CD4-positive, alpha-beta T cell (primary cell): ENCODE data around the gene CLTRN. TPM values are rescaled to one million over a fixed set of nuclear protein-coding genes. Genes with fewer than 3 reads are reported as not detected.

Source experiments
- ATAC-seq: fragments of 200-7000 bp; cut with Tn5 transposase; one replicate; pipeline ENCODE4 v1.10.0; 2022; ENCODE audit warnings: mild to moderate bottlenecking; ENCODE audit not compliant: poor library complexity
- CTCF ChIA-PET: fragments of 350-600 bp; sonication (Branson Sonifier 250); formaldehyde crosslinking; loops from one replicate; lab custom pipeline; 2021; ENCODE audit warnings: antibody characterized with exemption, inconsistent platforms; lab: Charles Lee
- POLR2A ChIA-PET: fragments of 350-600 bp; sonication (Branson Sonifier 250); formaldehyde crosslinking; loops from one replicate; lab custom pipeline; 2021; ENCODE audit warnings: antibody characterized with exemption, inconsistent platforms; lab: Charles Lee
- DNase-seq, 14 experiments: peaks; one replicate each; pipeline ENCODE4 v3.0.0-alpha.2; 2013 to 2020; ENCODE audit warnings: mixed read lengths in 2 of 14
- H3K27ac ChIP-seq, 2 donors: one replicate each; pipeline versions ENCODE4 v1.5.1 to v1.7.0; 2013; ENCODE audit warnings: low read length in 2 of 2, low read depth in 1 of 2, mild to moderate bottlenecking in 1 of 2
- H3K27me3 ChIP-seq, 2 experiments: 1 replicate in 1 of 2; 2 replicates in 1 of 2; pipeline versions ENCODE4 v1.6.1 to v1.7.0; 2013; ENCODE audit warnings: low read length in 2 of 2, control low read depth in 1 of 2, mild to moderate bottlenecking in 1 of 2, moderate library complexity in 1 of 2; ENCODE audit not compliant: insufficient read depth in 2 of 2, control insufficient read depth in 1 of 2
- H3K36me3 ChIP-seq: one replicate; pipeline ENCODE4 v1.6.1; 2013; ENCODE audit warnings: low read length, control low read depth; ENCODE audit not compliant: insufficient read depth
- H3K4me1 ChIP-seq: one replicate; pipeline ENCODE4 v1.6.1; 2013; ENCODE audit warnings: low read length, control low read depth; ENCODE audit not compliant: insufficient read depth
- H3K4me3 ChIP-seq: one replicate; pipeline ENCODE4 v1.5.1; 2013; ENCODE audit warnings: mild to moderate bottlenecking, low read length, moderate library complexity
- H3K9me3 ChIP-seq, 2 experiments: 1 replicate in 1 of 2; 2 replicates in 1 of 2; pipeline versions ENCODE4 v1.6.1 to v1.7.0; 2013; ENCODE audit warnings: low read length in 2 of 2, mild to moderate bottlenecking in 2 of 2, control low read depth in 1 of 2, moderate library complexity in 1 of 2; ENCODE audit not compliant: control insufficient read depth in 1 of 2, insufficient read depth in 1 of 2
- H3K27ac Mint-ChIP-seq: one replicate; pipeline ENCODE4 v1.8.0; 2020; ENCODE audit warnings: mixed read lengths
- H3K27me3 Mint-ChIP-seq: one replicate; pipeline ENCODE4 v1.8.0; 2021; ENCODE audit warnings: mixed read lengths
- H3K36me3 Mint-ChIP-seq: one replicate; pipeline ENCODE4 v1.8.0; 2021; ENCODE audit warnings: low read depth, mixed read lengths
- H3K4me1 Mint-ChIP-seq: one replicate; pipeline ENCODE4 v1.8.0; 2021; ENCODE audit warnings: low read depth, mixed read lengths
- H3K4me3 Mint-ChIP-seq: one replicate; pipeline ENCODE4 v1.8.0; 2020; ENCODE audit warnings: mild to moderate bottlenecking, mixed read lengths
- H3K9me3 Mint-ChIP-seq: one replicate; pipeline ENCODE4 v1.8.0; 2020; ENCODE audit warnings: mixed read lengths
- CTCF ChIP-seq: fragments of 200-600 bp; IDR thresholded peaks from one replicate; pipeline ENCODE4 v1.8.0; 2022; ENCODE audit warnings: antibody characterized with exemption, mild to moderate bottlenecking
- intact Hi-C, 2 experiments: fragments of 100-400 bp; cut with DNase I in 1 of 2; cut with micrococcal nuclease in 1 of 2; formaldehyde crosslinking; loops; one replicate each; pipeline versions ENCODE4 v1.15.1 to v1.9.0; 2023 to 2025; cut with DNase I, micrococcal nuclease
- total RNA-seq, 174 experiments: library from RNA in 2 of 174; stranded (reverse) in 2 of 174; gene quantifications; one replicate each; pipeline ENCODE4 v1.2.3 and lab custom pipeline; 2021 to 2026

Gene CLTRN
- total RNA-seq, 2 experiments from 2014 or later: 0.44 to 0.56 TPM

DNA sequence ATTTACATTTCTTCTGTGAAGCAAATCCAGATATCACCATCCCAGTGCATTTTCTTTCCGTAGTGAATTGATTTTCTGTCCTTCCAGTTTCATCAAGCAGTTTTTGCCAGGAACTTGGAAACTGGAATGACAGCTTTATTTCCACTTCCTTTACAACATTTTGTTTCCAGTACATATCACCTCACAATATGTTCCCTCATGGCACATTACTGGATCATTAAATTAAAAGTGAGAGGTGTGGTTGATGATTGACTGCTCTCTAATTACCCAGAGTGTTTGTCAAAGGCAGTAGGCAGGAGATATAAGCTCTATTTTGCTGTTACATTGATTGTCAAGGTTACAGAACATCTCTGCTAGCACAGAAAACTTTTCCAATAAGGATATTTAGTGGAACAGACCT is 41.6 kb downstream of the CLTRN start:
- no peak for TF ChIP-seq CTCF
- ATAC-seq (no peak), DNase-seq (no peak)
- ChIA-PET CTCF (no interaction called here), POLR2A (no interaction called here)
- intact Hi-C loops: no loop called here
- Mint-ChIP-seq H3K27ac (no peak overlapping the region), H3K9me3 (no peaks in the 10 kb centered on the region), H3K4me3 (no peak overlapping the region), H3K4me1 (no peaks in the 10 kb centered on the region), H3K36me3 (no peaks in the 10 kb centered on the region), H3K27me3 (no peaks in the 10 kb centered on the region)
- Histone ChIP-seq H3K4me1 (no peaks in the 10 kb centered on the region), H3K36me3 (no peaks in the 10 kb centered on the region), H3K27ac (no peak overlapping the region), H3K27me3 (no peaks in the 10 kb centered on the region), H3K4me3 (no peak overlapping the region), H3K9me3 (no peaks in the 10 kb centered on the region)

DNA sequence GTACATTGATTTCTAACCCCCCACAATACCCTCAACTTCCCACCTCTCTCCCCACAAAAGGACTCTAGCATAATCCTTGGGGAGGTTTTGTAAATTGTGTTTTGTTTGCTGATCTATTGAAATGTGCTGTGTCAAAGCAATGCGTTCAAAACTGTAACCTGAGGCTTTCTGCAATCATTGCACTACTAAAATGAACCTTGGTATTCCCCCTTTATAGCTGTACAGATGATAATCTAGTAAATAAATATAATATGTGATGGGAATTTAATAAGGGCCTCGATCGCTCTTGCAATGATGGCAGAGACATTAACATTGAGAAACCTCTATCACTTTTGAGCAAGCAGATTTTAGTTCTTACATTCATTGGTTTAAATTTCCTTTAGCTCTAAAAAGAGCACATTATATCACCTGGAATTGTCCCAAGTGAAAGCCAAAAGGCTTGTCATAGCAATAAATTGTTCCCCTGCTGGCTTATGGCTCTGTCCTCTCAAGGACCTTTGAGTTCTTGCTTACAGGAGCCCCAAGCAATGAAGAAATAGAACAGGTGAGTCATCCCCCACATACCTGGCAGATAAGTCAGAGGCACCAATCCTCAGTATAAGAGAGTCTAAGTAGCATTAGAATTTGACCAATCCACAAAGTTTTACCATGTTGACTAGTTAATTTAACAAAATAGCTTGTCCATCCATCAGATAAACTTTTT is 45.4 kb downstream of the CLTRN start:
- intact Hi-C loops: no loop called here
- H3K4me3 Mint-ChIP-seq: no peak overlapping the region
- Histone ChIP-seq H3K36me3 (no peaks in the 10 kb centered on the region), H3K4me1 (no peaks in the 10 kb centered on the region), H3K27me3 (no peaks in the 10 kb centered on the region), H3K4me3 (no peak overlapping the region), H3K9me3 (no peaks in the 10 kb centered on the region), H3K27ac (no peak overlapping the region)
- no peaks in the 10 kb centered on the region for H3K4me1 Mint-ChIP-seq
- POLR2A ChIA-PET: no interaction called here
- CTCF ChIA-PET: no interaction called here
- H3K36me3 Mint-ChIP-seq: no peaks in the 10 kb centered on the region
- H3K27ac Mint-ChIP-seq: no peak overlapping the region
- H3K9me3 Mint-ChIP-seq: no peaks in the 10 kb centered on the region
- no peak for ATAC-seq
- no peak for DNase-seq
- H3K27me3 Mint-ChIP-seq: peaks cover 4% of the 10 kb centered on the region
- TF ChIP-seq CTCF: no peak

DNA sequence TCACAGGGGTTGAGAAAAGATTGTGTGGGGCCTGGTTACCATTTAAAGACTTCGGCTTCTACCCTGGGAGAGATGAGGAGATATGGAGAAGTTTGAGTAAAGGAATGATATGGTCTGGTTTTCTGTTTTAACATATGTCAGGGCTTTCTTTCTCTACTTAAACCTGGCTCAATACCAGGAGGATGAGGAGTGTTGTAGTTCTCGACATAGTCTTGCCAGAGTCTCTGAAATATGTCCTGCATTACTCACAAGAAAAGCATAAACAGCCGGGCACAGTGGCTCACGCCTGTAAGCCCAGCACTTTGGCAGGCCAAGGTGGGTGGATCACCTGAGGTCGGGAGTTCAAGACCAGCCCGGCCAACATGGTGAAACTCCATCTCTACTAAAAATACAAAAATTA is 47.5 kb downstream of the CLTRN start:
- DNase-seq: no peak
- TF ChIP-seq CTCF: no peak
- Mint-ChIP-seq H3K27me3 (peaks cover 4% of the 10 kb centered on the region), H3K27ac (no peak overlapping the region), H3K4me3 (no peak overlapping the region), H3K9me3 (no peaks in the 10 kb centered on the region), H3K4me1 (no peaks in the 10 kb centered on the region), H3K36me3 (no peaks in the 10 kb centered on the region)
- H3K27me3 ChIP-seq: no peaks in the 10 kb centered on the region
- H3K27ac ChIP-seq: no peak overlapping the region
- ATAC-seq: no peak
- ChIA-PET CTCF (no interaction called here), POLR2A (no interaction called here)
- H3K4me3 ChIP-seq: no peak overlapping the region
- H3K9me3 ChIP-seq: no peaks in the 10 kb centered on the region
- H3K36me3 ChIP-seq: no peaks in the 10 kb centered on the region
- intact Hi-C loops: no loop called here
- H3K4me1 ChIP-seq: no peaks in the 10 kb centered on the region
